GM12892 (cell line): ENCODE measurements around the gene SHB.

Experiments
- DNase-seq: peaks from one replicate; pipeline ENCODE4 v3.0.0; 2011; ENCODE audit not compliant: insufficient read length
- FAIRE-seq: peaks from 2 replicates; lab custom pipeline; 2011; peaks lifted over from hg19 to GRCh38; lab: Jason Lieb, UNC
- POLR2A ChIP-seq: IDR thresholded peaks from 2 replicates; pipeline ENCODE4 v1.6.1; 2011; ENCODE audit warnings: low read depth, low read length, control low read depth
- POLR2AphosphoS5 ChIP-seq: IDR thresholded peaks from 2 replicates; pipeline ENCODE4 v1.6.1; 2011; ENCODE audit warnings: low read depth, low read length, control low read depth
- TAF1 ChIP-seq: IDR thresholded peaks from 2 replicates; pipeline ENCODE4 v1.6.1; 2011; ENCODE audit warnings: low read depth, mild to moderate bottlenecking, control low read depth, low read length, borderline replicate concordance

SHB gene

DNA sequence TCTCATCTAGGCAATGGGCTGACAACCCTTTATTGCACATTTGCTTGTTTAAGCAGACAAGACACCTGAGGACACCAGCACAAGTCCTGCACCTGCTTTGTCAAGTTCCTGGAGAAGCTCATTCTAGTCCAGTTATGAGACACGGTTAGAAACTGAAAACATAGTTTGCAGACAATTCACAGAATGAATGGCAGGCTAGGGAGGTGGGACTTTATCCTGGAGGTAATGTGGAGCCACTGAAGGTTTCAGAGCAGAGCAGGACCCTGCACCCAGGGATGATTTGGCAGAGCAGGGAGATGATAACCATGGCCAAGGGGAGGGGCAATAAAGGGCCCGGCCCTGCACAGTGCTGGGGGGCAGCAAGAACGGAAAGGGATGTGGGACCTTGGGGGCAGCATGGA, 114.4 kb downstream of the SHB start:
- TF ChIP-seq TAF1 (no peak), POLR2AphosphoS5 (no peak), POLR2A (no peak)
- FAIRE-seq = peak; percentile 97
- DNase-seq = peak; percentile 32

GRCh38 chr9:37953775-37954437, 115.1 kb downstream of the SHB start:
- TF ChIP-seq TAF1 (no peak), POLR2A (no peak), POLR2AphosphoS5 (no peak)
- DNase-seq = peak; percentile 54
- no peak for FAIRE-seq

GRCh38 chr9:37953206-37953774, 115.7 kb downstream of the SHB start:
- no peak for FAIRE-seq
- DNase-seq = peak; percentile 44
- TF ChIP-seq POLR2A (no peak), POLR2AphosphoS5 (no peak), TAF1 (no peak)

- DNase-seq (no peak), FAIRE-seq (no peak)
- TF ChIP-seq TAF1 = no peak
- TF ChIP-seq POLR2AphosphoS5 = no peak
- TF ChIP-seq POLR2A = no peak
These were observed 116.3 kb downstream of the SHB start for GRCh38 chr9:37952731-37953130.

DNA sequence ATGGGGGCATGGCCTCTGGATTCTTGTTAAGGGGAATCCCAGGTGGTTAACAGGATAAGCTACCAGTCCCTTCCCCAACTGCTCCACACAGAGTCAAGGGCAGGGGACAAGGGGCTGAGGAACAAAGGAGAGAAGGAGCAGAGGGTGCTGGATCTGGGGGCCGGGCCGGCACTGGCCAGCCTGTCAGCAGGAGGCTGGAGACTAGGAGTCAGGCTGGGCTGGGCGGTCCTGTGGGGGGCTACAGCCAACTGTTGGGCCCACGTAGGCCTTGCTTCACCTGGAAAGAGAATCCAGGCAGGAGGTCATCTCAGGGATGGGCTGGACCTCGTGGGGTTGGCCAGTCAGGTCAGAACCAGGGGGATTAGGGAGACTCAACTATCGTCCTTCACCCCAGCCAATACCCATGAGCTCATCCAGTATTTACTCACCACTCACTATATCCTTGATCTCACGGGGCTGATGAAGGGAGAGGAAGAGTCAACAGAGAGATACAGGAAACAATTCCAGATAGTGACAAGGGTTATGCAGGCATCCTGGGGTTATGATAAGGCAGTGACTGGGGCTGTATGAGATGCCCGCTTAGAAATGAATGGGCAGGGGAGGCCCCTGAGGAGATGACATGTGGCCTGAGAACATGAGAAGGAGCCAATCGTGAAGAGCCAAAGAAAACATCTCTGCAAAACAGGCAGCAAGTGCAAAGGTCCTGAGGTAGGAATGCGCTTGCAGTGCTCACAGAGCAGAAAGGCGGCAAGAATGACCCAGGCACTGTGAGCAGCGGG, 117.2 kb downstream of the SHB start:
- FAIRE-seq (peak; percentile 17), DNase-seq (no peak)
- TF ChIP-seq POLR2AphosphoS5 = no peak
- no peak for TF ChIP-seq TAF1
- no peak for TF ChIP-seq POLR2A

DNA sequence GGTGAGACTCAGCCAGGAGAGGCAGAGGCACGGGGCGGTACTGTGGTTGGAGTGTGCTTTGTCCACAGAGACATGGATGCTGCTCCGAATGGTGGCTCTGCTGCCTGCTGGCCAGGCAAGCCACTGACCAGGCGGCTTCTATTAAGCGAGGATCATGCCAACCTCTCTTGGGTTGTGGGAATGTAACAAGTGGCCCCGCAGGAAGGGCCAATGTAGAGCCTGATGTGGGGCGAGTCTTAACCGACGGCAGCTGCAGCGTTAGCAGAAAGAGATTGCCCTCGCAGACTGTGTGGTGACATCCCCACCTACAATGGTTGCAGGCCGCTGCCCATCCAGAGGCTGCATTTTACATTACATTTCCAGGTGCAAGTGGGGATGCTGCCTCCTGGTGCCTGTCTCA, 118.5 kb downstream of the SHB start:
- FAIRE-seq = no peak
- no peak for DNase-seq

DNA sequence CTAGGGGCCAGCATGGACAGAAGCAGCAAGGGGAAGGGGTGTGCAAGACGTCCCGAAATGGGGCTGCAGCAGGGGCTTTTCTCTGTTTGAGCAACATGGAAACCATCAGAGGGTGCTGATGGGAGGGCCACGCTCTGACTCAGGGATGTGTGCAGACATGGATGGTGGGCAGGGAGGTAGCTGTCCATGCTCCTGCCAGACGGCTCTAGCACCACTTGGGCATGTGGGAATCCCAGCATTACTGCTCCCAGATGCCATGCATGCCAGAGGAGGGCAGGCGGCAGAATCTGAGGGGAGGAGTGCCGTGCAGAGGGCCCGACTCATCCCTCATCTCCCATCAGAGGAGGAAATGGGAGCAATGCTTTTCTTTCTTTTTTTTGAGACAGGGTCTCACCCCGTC, 119.5 kb downstream of the SHB start:
- TF ChIP-seq POLR2AphosphoS5 = no peak
- TF ChIP-seq POLR2A = no peak
- FAIRE-seq = no peak
- no peak for DNase-seq

More for the DNA sequence above, 118.5 kb downstream of the SHB start:
- TF ChIP-seq POLR2A = no peak
- no peak for TF ChIP-seq POLR2AphosphoS5
- no peak for TF ChIP-seq TAF1

GRCh38 chr9:37948417-37948980, 120.5 kb downstream of the SHB start:
- TF ChIP-seq TAF1 = no peak
- no peak for TF ChIP-seq POLR2AphosphoS5
- TF ChIP-seq POLR2A = no peak
- DNase-seq = no peak
- no peak for FAIRE-seq

- TF ChIP-seq POLR2A (no peak), TAF1 (no peak), POLR2AphosphoS5 (no peak)
- FAIRE-seq = no peak
These were observed 121.0 kb downstream of the SHB start for GRCh38 chr9:37947977-37948376.

DNA sequence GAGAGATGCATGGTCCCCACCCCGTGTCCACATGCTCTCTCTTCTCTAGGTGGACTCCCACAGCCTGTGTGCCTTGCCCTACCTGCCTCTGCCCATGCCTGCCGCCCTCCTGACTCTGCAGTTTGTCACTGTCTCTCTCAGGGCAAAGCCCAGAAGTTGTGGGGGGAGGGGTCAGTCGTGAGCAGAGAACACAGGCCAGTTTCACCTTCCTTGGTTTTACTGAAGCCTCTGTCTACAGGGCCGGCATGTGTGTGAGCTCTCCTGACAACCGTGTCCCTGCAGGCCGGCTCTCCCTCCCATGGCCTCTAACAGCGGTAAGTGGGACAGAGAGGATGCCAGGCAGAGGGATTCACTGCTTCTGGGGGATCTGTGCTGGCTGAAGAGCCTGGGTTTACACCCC, 121.6 kb downstream of the SHB start:
- TF ChIP-seq TAF1 (no peak), POLR2AphosphoS5 (no peak), POLR2A (no peak)
- DNase-seq (no peak), FAIRE-seq (no peak)

More at GRCh38 chr9:37947977-37948376, 121.0 kb downstream of the SHB start:
- no peak for DNase-seq

DNA sequence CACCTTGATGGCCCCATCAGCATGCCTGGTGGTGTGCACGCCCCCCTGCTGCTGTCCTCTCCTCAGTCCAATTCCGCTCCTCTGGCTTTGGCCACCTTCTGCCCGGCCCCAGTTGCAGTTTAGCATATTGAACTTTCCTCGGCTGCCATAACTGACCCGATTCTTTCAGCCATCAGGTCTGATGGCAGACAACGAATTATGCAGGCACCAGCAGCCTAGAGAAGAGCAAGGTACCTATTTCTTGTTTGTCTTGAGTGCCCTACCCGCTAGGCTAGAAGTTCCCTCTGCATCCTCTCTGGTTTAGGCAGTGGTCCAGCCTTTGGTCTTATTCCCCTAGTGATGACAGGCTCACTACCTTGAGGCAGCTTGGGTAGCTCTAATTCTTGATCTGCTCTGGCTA, 122.1 kb downstream of the SHB start:
- no peak for FAIRE-seq
- no peak for DNase-seq
- TF ChIP-seq POLR2AphosphoS5 = no peak
- no peak for TF ChIP-seq POLR2A
- no peak for TF ChIP-seq TAF1
